B cell (primary cell): ENCODE data around the gene GIMAP8. TPM values are rescaled to one million over a fixed set of nuclear protein-coding genes. Genes with fewer than 3 reads are reported as not detected.

Source experiments
- ATAC-seq: fragments of 200-7000 bp; cut with Tn5 transposase; one replicate; pipeline ENCODE4 v1.10.0; 2021; ENCODE audit warnings: low read depth, mild to moderate bottlenecking, moderate number of reproducible peaks, moderate library complexity
- CTCF ChIA-PET: fragments of 350-600 bp; sonication (Branson Sonifier 250); formaldehyde crosslinking; loops from one replicate; lab custom pipeline; 2021; ENCODE audit warnings: antibody characterized with exemption, inconsistent platforms; lab: Charles Lee
- POLR2A ChIA-PET: fragments of 350-600 bp; sonication (Branson Sonifier 250); formaldehyde crosslinking; loops from one replicate; lab custom pipeline; 2021; ENCODE audit warnings: antibody characterized with exemption; lab: Charles Lee
- DNase-seq: peaks from one replicate; pipeline ENCODE4 v3.0.0; 2013
- H2AFZ ChIP-seq: 2 replicates; pipeline ENCODE4 v1.6.1; 2012; ENCODE audit warnings: mild to moderate bottlenecking, low read depth, low read length; ENCODE audit not compliant: insufficient read depth, poor library complexity, severe bottlenecking
- H3K27ac ChIP-seq, 2 donors: 1 replicate in 1 of 2; 2 replicates in 1 of 2; pipeline ENCODE4 v1.5.1; 2012 to 2013; ENCODE audit warnings: low read length in 2 of 2, mild to moderate bottlenecking in 2 of 2, moderate library complexity in 1 of 2
- H3K27me3 ChIP-seq, 4 experiments: fragments of 200-600 bp in 1 of 4; sonication (generic) in 1 of 4; replicated peaks in 1 of 4; 1 replicate in 2 of 4; 2 replicates in 2 of 4; pipeline versions ENCODE4 v1.6.1 to v1.7.0; 2013 to 2016; ENCODE audit warnings: low read length in 3 of 4, mild to moderate bottlenecking in 2 of 4, mixed read lengths in 1 of 4, moderate library complexity in 1 of 4; ENCODE audit not compliant: insufficient read depth in 4 of 4, control insufficient read depth in 3 of 4; ENCODE audit errors: control extremely low read depth in 1 of 4
- H3K36me3 ChIP-seq, 2 experiments: replicated peaks in 1 of 2; 1 replicate in 1 of 2; 2 replicates in 1 of 2; pipeline versions ENCODE4 v1.6.1 to v1.7.1; 2013; ENCODE audit warnings: low read length in 1 of 2; ENCODE audit not compliant: insufficient read depth in 2 of 2, control insufficient read depth in 1 of 2; ENCODE audit errors: control extremely low read depth in 1 of 2, extremely low read depth in 1 of 2
- H3K4me1 ChIP-seq, 2 donors: fragments of 200-600 bp in 1 of 2; sonication (generic) in 1 of 2; 1 replicate in 1 of 2; 2 replicates in 1 of 2; pipeline versions ENCODE4 v1.5.1 to v1.6.1; 2013 to 2017; ENCODE audit warnings: low read length in 2 of 2; ENCODE audit not compliant: control insufficient read depth in 2 of 2, insufficient read depth in 2 of 2
- H3K4me2 ChIP-seq: replicated peaks from 2 replicates; pipeline ENCODE3; 2012; ENCODE audit warnings: mild to moderate bottlenecking, low read depth, low read length; ENCODE audit not compliant: poor library complexity, severe bottlenecking
- H3K4me3 ChIP-seq, 5 experiments: fragments of 200-600 bp in 1 of 5; sonication (generic) in 1 of 5; 1 replicate in 3 of 5; 2 replicates in 2 of 5; pipeline versions ENCODE4 v1.5.1 to v1.7.0; 2011 to 2016; ENCODE audit warnings: low read length in 4 of 5, mild to moderate bottlenecking in 4 of 5, low read depth in 2 of 5, control low read depth in 1 of 5, moderate library complexity in 1 of 5; ENCODE audit not compliant: insufficient read depth in 1 of 5; ENCODE audit errors: control extremely low read depth in 1 of 5, extremely low read depth in 1 of 5
- H3K79me2 ChIP-seq: fragments of 200-600 bp; sonication (generic); one replicate; pipeline ENCODE4 v1.6.0; 2016; ENCODE audit warnings: low read length; ENCODE audit not compliant: control insufficient read depth, insufficient read depth
- H3K9ac ChIP-seq: fragments of 200-600 bp; sonication (generic); 2 replicates; pipeline ENCODE4 v1.6.1; 2017; ENCODE audit warnings: mild to moderate bottlenecking, low read length, moderate library complexity
- H3K9me3 ChIP-seq, 3 donors: one replicate each; pipeline versions ENCODE4 v1.6.1 to v1.7.1; 2013; ENCODE audit warnings: low read length in 2 of 3; ENCODE audit not compliant: control insufficient read depth in 2 of 3, insufficient read depth in 1 of 3; ENCODE audit errors: control extremely low read depth in 1 of 3
- H4K20me1 ChIP-seq: 2 replicates; pipeline ENCODE4 v1.6.0; 2012; ENCODE audit warnings: mild to moderate bottlenecking, low read length; ENCODE audit not compliant: insufficient read depth, control insufficient read depth, poor library complexity, severe bottlenecking
- H3K27ac Mint-ChIP-seq: one replicate; pipeline ENCODE4 v1.8.0; 2021; ENCODE audit warnings: mixed read lengths
- H3K27me3 Mint-ChIP-seq: one replicate; pipeline ENCODE4 v1.8.0; 2021; ENCODE audit warnings: mixed read lengths
- H3K4me1 Mint-ChIP-seq: one replicate; pipeline ENCODE4 v1.8.0; 2021; ENCODE audit warnings: mixed read lengths
- H3K4me3 Mint-ChIP-seq: one replicate; pipeline ENCODE4 v1.8.0; 2021; ENCODE audit warnings: mixed read lengths
- H3K9me3 Mint-ChIP-seq: one replicate; pipeline ENCODE4 v1.8.0; 2022; ENCODE audit warnings: mixed read lengths; ENCODE audit not compliant: insufficient read depth
- CTCF ChIP-seq: fragments of 200-600 bp; IDR thresholded peaks from one replicate; pipeline ENCODE4 v1.8.0; 2022; ENCODE audit warnings: antibody characterized with exemption, mild to moderate bottlenecking
- EZH2 ChIP-seq: IDR thresholded peaks from 2 replicates; pipeline ENCODE4 v1.6.1; 2012; ENCODE audit warnings: borderline replicate concordance, low read depth, mild to moderate bottlenecking, moderate library complexity, low read length; ENCODE audit not compliant: insufficient read depth, poor library complexity, severe bottlenecking
- WGBS: methylation state at CpG from one replicate; pipeline ENCODE4 v1.1.5; 2013; ENCODE audit warnings: missing lambda C conversion rate; ENCODE audit not compliant: insufficient coverage; 5-methylcytosine and 5-hydroxymethylcytosine counted together
- intact Hi-C: fragments of 100-400 bp; cut with micrococcal nuclease; formaldehyde crosslinking; loops from one replicate; pipeline ENCODE4 v1.10.0; 2022
- polyA plus RNA-seq: library from polyadenylated mRNA; depleted of rRNA; stranded (reverse); fragments of >200 nt; gene quantifications from 2 replicates; pipeline ENCODE4 v1.2.3, GENCODE V29; 2012
- total RNA-seq, 2 donors: library from RNA; stranded (reverse); fragments of 120-200 nt in 1 of 2; gene quantifications; 1 replicate in 1 of 2; 2 replicates in 1 of 2; pipeline versions ENCODE4 v1.2.3 to v1.2.4, GENCODE V29; 2013 to 2022

Gene GIMAP8
- total and polyA plus RNA-seq, 2 donors (not counting 1 experiment from before 2014, with no cell fraction given): 0.34 to 0.47 TPM

- DNase-seq: no peak
- ChIA-PET POLR2A (interaction anchor here (0.6 to 7.1 kb wide), 12 partner anchors 14 to 87 kb away, joined by 3 to 120 read pairs (median 4); partner anchors contain the start of gene REPIN1), CTCF (interaction anchor here (1.1 to 5.3 kb wide), 11 partner anchors 10 to 49 kb away, joined by 3 to 71 read pairs (median 9); partner anchors contain the start of gene REPIN1)
- intact Hi-C loops: loop anchor here (1.0 to 10.0 kb wide), 9 partner anchors 16 to 1418 kb away; partner anchors contain the start of genes ABCB8, ACTR3C, LRRC61 and ZNF775
- 7% methylated on average over 35 of the region's 35 CpGs for WGBS
- H3K4me3 Mint-ChIP-seq: peak overlapping the region; percentile 97
- Histone ChIP-seq H3K27ac (peak overlapping the region; percentile 93 to 97), H3K36me3 (peaks cover 0 to 19% of the 10 kb centered on the region in 2 experiments), H2AFZ (peak overlapping the region; percentile 83), H4K20me1 (no peaks in the 10 kb centered on the region), H3K4me3 (peak overlapping the region; percentile 57 to 90 (median 74)), H3K4me2 (peak overlapping the region; percentile 95), H3K27me3 (no peaks in the 10 kb centered on the region), H3K79me2 (peaks cover 26% of the 10 kb centered on the region), H3K9me3 (peaks cover 0 to 3% (median 0%) of the 10 kb centered on the region in 3 donors), H3K4me1 (peaks cover 49 to 66% of the 10 kb centered on the region in 2 donors), H3K9ac (peak overlapping the region; percentile 94)
- H3K4me1 Mint-ChIP-seq: peaks cover 63% of the 10 kb centered on the region
- no peaks in the 10 kb centered on the region for H3K27me3 Mint-ChIP-seq
- no peak for TF ChIP-seq EZH2
- peak; percentile 3 for TF ChIP-seq CTCF
- ATAC-seq: peak; percentile 10
- H3K27ac Mint-ChIP-seq: peak overlapping the region; percentile 100
- H3K9me3 Mint-ChIP-seq: no peaks in the 10 kb centered on the region
These were observed 44.7 kb upstream of the GIMAP8 start for GRCh38 chr7:150405584-150406311.

- no peak for ATAC-seq
- peak overlapping the region; percentile 94 for H3K9ac ChIP-seq
- H3K4me1 ChIP-seq: peaks cover 49 to 66% of the 10 kb centered on the region in 2 donors
- peak overlapping the region; percentile 95 for H3K4me2 ChIP-seq
- peak overlapping the region; percentile 52 to 90 (median 74) for H3K4me3 ChIP-seq
- no peaks in the 10 kb centered on the region for H3K27me3 ChIP-seq
- peaks cover 0 to 24% of the 10 kb centered on the region in 2 experiments for H3K36me3 ChIP-seq
- Mint-ChIP-seq H3K27me3 (no peaks in the 10 kb centered on the region), H3K4me1 (peaks cover 61% of the 10 kb centered on the region), H3K9me3 (no peaks in the 10 kb centered on the region), H3K27ac (peak overlapping the region; percentile 100), H3K4me3 (peak overlapping the region; percentile 97)
- H3K9me3 ChIP-seq: peaks cover 0 to 3% (median 0%) of the 10 kb centered on the region in 3 donors
- CTCF ChIA-PET: interaction anchor here (1.0 to 5.3 kb wide), 14 partner anchors 9 to 1259 kb away, joined by 3 to 71 read pairs (median 5); partner anchors contain the start of genes REPIN1 and ZNF398
- peaks cover 26% of the 10 kb centered on the region for H3K79me2 ChIP-seq
- DNase-seq: peak; percentile 63
- POLR2A ChIA-PET: interaction anchor here (0.9 to 7.1 kb wide), 10 partner anchors 13 to 42 kb away, joined by 3 to 120 read pairs (median 4); partner anchors contain the start of gene REPIN1
- intact Hi-C loops: loop anchor here (1.0 to 10.0 kb wide), 4 partner anchors 39 to 1419 kb away; partner anchors contain the start of gene ABCB8
- peak overlapping the region; percentile 93 to 97 for H3K27ac ChIP-seq
- H4K20me1 ChIP-seq: no peaks in the 10 kb centered on the region
- 6% methylated on average over 2 of the region's 2 CpGs for WGBS
- H2AFZ ChIP-seq: peak overlapping the region; percentile 83
- TF ChIP-seq EZH2 (no peak), CTCF (no peak)
These were observed 44.2 kb upstream of the GIMAP8 start for GRCh38 chr7:150406312-150406566.
